DMS 273 (cell line): Measurements from ENCODE around the gene CYP4V2.

Source experiments
- DNase-seq: peaks from one replicate; lab custom pipeline; 2025; ENCODE audit not compliant: unreplicated experiment; lab: John Stamatoyannopoulos, UW

Gene CYP4V2

DNA sequence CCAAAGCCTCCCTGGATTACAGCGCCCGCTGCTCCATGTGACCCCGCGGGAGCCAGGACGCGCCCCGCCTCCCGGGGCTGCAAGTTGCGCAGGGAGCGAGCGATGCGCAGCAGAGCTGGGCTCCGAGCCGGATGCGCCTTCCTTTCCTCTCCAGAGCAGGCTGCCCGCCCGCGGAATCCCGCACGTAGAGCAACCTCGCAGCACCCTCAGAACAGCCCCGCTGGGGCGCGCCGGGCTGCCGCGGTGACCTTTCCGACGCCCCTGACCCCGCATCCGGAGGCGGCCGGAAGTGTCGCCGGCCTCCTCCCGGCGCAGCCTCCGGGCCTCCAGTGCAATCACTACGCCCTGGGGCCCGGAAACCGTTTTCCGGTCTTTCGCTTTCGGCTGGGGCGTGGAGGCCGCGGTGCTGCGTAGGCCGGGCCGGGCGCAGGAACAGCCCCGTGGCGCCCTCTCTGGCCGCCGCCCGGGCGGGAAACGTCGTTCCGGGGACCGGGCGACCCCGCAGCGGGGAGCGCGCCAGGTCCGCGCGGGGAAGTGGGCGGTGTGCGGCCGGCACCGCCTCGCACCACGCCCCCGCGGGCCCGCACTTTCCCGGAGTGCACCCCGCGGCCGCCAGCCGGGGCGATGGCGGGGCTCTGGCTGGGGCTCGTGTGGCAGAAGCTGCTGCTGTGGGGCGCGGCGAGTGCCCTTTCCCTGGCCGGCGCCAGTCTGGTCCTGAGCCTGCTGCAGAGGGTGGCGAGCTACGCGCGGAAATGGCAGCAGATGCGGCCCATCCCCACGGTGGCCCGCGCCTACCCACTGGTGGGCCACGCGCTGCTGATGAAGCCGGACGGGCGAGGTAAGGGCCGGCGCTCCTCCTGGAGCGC is at the start of gene CYP4V2:
Gene CYP4V2, plus strand, starts transcription at position 368 of the 866 bp plus-strand sequence. Its CDS starts 257 bp downstream, at position 625.
- DNase-seq = peak; percentile 87

DNA sequence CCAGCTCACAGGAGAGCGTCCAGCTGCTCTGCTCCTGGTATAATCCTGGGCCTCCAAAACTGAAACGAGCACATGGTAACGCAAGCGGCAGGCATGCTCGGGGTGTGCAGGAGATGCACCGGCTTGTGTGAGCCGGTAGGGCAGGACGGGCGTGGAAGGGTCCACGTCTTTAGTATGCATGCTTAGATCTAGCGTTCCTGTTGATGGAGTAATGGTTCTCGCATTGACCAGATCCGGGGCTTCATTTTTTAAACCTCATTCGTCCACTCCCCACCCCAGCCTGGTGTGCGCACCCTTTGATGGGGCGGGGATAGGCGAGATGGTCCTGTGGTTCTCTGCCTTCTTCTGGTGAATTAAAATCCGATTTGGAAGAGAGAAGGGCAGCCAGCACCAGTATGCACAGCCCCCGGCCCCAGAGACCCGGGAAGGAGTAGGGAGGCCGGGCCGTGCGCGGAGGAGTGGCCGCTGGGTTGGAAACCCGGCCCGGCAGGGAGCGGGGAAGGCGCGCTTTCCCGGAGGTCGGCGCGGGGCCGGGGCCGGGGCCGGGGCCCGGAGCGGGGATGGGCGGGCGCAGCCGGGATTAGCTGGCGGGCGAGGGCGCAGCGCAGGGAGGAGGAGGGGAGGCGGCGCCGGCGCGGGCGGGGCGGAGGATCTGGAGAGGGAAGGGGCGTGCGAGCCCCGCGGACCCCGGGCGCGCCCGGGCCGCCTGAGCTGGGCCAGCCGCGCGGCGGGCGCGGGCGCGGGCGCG is 47.0 kb upstream of the CYP4V2 start:
- peak; percentile 77 for DNase-seq

- peak; percentile 70 for DNase-seq
These were observed 46.3 kb upstream of the CYP4V2 start for GRCh38 chr4:186144946-186145569.

- no peak for DNase-seq
These were observed 44.9 kb upstream of the CYP4V2 start for GRCh38 chr4:186146458-186146857.

DNA sequence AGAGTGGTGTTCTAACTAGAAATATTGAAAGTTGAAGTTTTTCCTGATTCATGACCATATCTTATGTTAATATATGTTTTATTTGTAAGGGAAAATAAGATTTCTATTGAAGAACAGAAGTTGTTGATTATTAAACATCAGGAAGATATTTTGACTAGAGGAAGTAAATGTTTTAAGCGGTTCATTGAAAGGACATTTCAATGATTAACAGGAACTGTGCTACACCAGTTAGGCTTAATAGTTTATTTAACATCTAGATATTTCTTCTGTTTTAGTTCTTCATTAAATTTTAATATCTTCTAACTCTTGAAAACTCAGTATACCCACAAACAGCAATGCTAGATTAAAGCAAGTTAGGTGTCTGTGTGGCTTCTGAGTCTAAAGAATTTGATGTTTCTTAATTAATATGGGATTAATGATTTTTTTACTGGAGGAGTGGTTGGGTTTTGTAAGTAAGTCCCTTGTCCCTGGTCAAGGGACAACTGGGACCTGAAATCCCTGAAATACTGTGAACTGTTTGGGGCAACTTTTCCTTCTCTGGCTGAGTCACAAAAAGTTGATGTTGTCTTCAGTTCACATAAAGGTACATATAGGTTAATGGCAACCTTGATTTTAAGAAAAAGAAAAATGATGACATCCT is 42.9 kb upstream of the CYP4V2 start:
- no peak for DNase-seq

- DNase-seq = no peak
These were observed 41.5 kb upstream of the CYP4V2 start for GRCh38 chr4:186149872-186150271.

DNA sequence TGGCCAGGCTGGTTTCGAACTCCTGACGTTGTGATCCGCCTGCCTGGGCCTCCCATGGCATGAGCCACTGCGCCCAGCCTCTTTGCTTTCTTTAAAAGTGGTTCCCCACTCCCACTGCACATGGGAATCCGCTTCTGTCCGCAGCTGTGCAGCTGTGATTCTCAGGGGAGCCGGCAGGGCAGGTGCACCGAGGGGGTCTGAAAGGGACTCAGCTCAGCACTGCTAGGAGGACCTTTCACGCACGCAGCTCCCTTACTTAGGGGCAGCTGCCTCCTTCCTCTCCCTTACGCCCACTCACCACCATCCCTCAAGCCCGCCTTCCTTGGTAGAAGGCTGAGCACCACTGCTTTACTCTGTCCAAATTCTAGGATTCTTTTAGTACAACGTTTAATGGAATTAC is 40.4 kb upstream of the CYP4V2 start:
- no peak for DNase-seq

GRCh38 chr4:186151499-186151898 is 39.9 kb upstream of the CYP4V2 start:
- DNase-seq = no peak

- no peak for DNase-seq
These were observed 33.1 kb upstream of the CYP4V2 start for GRCh38 chr4:186158021-186158813.

- DNase-seq = no peak
These were observed 32.4 kb upstream of the CYP4V2 start for GRCh38 chr4:186158966-186159365.

GRCh38 chr4:186159613-186160012 is 31.8 kb upstream of the CYP4V2 start:
- DNase-seq = no peak

DNA sequence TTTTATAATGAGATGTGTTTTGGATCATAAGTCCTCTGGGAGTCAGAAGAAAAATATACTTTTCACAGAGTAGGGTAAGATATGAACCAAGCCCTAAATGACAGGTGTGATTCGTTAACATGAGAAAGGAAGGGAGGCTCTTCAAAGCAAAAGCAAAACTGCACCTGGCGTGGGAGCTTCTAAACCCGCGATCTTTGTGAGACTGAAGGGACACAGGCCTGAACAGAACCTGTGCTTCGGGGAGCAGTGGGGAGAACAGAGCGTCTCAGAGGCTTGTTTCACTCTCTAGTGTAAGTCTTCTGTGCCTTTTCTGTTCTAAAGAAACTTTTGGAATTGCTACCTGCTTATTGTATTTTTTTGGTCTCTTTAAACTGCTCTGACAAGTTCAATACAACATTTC is 30.2 kb upstream of the CYP4V2 start:
- DNase-seq = no peak

- no peak for DNase-seq
These were observed 24.4 kb upstream of the CYP4V2 start for GRCh38 chr4:186166852-186167512.

DNA sequence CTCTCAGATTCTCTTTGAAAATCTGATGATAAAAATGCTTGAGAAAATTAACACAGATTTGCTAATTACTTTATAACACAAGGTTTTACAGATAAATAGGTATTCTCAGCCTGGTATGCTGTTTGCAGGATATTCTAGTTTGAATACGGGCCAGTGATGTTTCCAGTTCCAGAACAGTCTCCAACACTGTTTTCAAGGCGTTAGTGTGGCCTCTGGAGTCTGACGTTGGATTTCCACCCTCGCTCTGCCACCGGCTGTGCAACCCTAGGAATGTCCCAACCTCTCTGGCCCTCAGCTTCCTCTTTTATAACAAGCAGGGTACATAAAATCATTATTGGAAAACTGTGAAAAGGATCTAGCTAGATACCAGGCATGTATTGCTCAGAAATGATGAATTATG is 23.8 kb upstream of the CYP4V2 start:
- DNase-seq = no peak

- no peak for DNase-seq
These were observed 22.6 kb upstream of the CYP4V2 start for GRCh38 chr4:186168750-186169149.

DNA sequence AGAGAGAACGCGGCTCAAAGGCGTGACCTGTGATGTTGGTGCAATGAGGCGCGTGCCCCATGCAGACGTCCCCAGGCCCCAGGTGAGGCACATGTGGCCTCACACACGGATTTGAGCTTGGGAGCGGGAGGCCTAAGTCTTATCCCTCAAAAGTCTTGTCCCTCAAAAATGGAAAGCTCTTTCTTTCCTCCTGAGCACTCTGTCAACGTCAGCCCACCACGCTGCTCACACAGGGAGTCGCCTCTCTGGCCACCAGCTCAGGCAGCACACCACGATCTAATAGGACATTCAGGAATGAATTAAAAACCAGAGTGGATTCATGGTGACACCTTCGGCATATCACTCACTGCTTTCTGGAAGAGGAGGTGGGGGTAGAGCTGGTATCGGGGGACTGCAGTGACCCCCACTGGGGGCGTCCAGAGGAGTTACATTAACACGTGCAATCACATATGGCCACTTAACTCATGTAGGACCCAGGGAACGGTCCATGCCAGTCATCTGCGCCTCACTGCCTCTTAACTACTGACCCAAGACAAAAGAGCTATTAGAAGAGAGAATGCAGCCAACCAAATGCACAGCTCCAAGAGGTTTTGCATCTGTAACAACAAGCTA is 21.9 kb upstream of the CYP4V2 start:
- DNase-seq = no peak

- DNase-seq = no peak
These were observed 21.2 kb upstream of the CYP4V2 start for GRCh38 chr4:186169945-186170802.

DNA sequence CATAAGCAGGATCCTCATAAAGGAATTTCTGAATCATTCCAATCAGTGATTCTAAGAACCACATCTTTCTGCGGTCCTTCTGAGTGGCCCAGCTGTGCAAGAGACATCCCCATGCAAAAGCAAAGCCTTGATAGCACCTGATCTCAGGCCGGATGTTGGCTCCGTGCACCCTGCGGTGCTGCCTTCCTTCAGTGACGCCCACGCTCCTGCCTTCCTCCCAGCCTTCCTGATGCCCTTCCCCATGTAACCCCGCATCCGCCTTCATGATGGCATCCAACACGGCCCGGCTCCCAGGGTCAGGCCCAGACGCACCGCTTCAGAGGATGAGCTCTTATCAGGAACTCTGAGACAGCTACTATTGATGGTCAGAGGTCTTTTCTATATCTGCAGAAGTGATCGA is 20.4 kb upstream of the CYP4V2 start:
- no peak for DNase-seq

- no peak for DNase-seq
These were observed 18.8 kb upstream of the CYP4V2 start for GRCh38 chr4:186172546-186172945.
